ENCODE results near the gene ACSL4.
"Not testable (repeated sequence)": the region's sequence is repeated elsewhere in the genome, so short reads cannot be mapped to it uniquely, and the experiment has no call there.

Gene ACSL4

GRCh38 chrX:109732017-109732801 lies 848 bp downstream of the ACSL4 start:
- DNase-seq (ENCODE audit: low read depth in 2 of 2) = no peak

- DNase-seq (ENCODE audit: low read depth in 2 of 2) = no peak
Measured at GRCh38 chrX:109728173-109728535, 4.9 kb downstream of the ACSL4 start.

GRCh38 chrX:109724971-109725370 lies 8.1 kb downstream of the ACSL4 start:
- DNase-seq (ENCODE audit: low read depth in 2 of 2) = not testable (repeated sequence)

- no peak for DNase-seq (ENCODE audit: low read depth in 2 of 2)
Measured at GRCh38 chrX:109720947-109721346, 12.1 kb downstream of the ACSL4 start.

GRCh38 chrX:109719264-109719663 lies 13.8 kb downstream of the ACSL4 start:
- no peak for DNase-seq (ENCODE audit: low read depth in 2 of 2)

- no peak for DNase-seq (ENCODE audit: low read depth in 2 of 2)
Measured at GRCh38 chrX:109716431-109717028, 16.5 kb downstream of the ACSL4 start.

- no peak for DNase-seq (ENCODE audit: low read depth in 2 of 2)
Measured at GRCh38 chrX:109714340-109714958, 18.6 kb downstream of the ACSL4 start.

- no peak for DNase-seq (ENCODE audit: low read depth in 2 of 2)
Measured at GRCh38 chrX:109710181-109710580, 22.9 kb downstream of the ACSL4 start.

- DNase-seq (ENCODE audit: low read depth in 2 of 2) = no peak
Measured at GRCh38 chrX:109709129-109709631, 23.9 kb downstream of the ACSL4 start.

GRCh38 chrX:109707720-109708119 lies 25.3 kb downstream of the ACSL4 start:
- DNase-seq (ENCODE audit: low read depth in 2 of 2) = no peak

- DNase-seq (ENCODE audit: low read depth in 2 of 2) = no peak
Measured at GRCh38 chrX:109707319-109707718, 25.7 kb downstream of the ACSL4 start.

GRCh38 chrX:109704563-109704962 lies 28.5 kb downstream of the ACSL4 start:
- DNase-seq (ENCODE audit: low read depth in 2 of 2) = no peak

- no peak for DNase-seq (ENCODE audit: low read depth in 2 of 2)
Measured at GRCh38 chrX:109697855-109698254, 35.2 kb downstream of the ACSL4 start.

GRCh38 chrX:109696146-109696740 lies 36.8 kb downstream of the ACSL4 start:
- no peak for DNase-seq (ENCODE audit: low read depth in 2 of 2)

- DNase-seq (ENCODE audit: low read depth in 2 of 2) = no peak
Measured at GRCh38 chrX:109695637-109696036, 37.4 kb downstream of the ACSL4 start.

GRCh38 chrX:109691752-109692151 lies 41.3 kb downstream of the ACSL4 start:
- DNase-seq (ENCODE audit: low read depth in 2 of 2) = no peak

- DNase-seq (ENCODE audit: low read depth in 2 of 2) = no peak
Measured at GRCh38 chrX:109691277-109691676, 41.8 kb downstream of the ACSL4 start.

- DNase-seq (ENCODE audit: low read depth in 2 of 2) = no peak
Measured at GRCh38 chrX:109687903-109688302, 45.2 kb downstream of the ACSL4 start.

GRCh38 chrX:109685656-109686078 lies 47.4 kb downstream of the ACSL4 start:
- DNase-seq (ENCODE audit: low read depth in 2 of 2) = no peak

GRCh38 chrX:109684136-109684535 lies 48.9 kb downstream of the ACSL4 start:
- DNase-seq (ENCODE audit: low read depth in 2 of 2) = no peak

- DNase-seq (ENCODE audit: low read depth in 2 of 2) = no peak
Measured at GRCh38 chrX:109681475-109682081, 51.5 kb downstream of the ACSL4 start.

- no peak for DNase-seq (ENCODE audit: low read depth in 2 of 2)
Measured at GRCh38 chrX:109679820-109680219, 53.2 kb downstream of the ACSL4 start.
